GM12892 (cell line): ENCODE data around the gene ALKBH3.

ENCODE experiments used
- POLR2AphosphoS5 ChIP-seq: IDR thresholded peaks from 2 replicates; pipeline ENCODE4 v1.6.1; 2011; ENCODE audit warnings: low read depth, low read length, control low read depth
- TAF1 ChIP-seq: IDR thresholded peaks from 2 replicates; pipeline ENCODE4 v1.6.1; 2011; ENCODE audit warnings: low read depth, mild to moderate bottlenecking, control low read depth, low read length, borderline replicate concordance

- TF ChIP-seq TAF1 (no peak), POLR2AphosphoS5 (no peak)
Observed at GRCh38 chr11:43957571-43957970, 76.9 kb downstream of the ALKBH3 start.
